Stimulated activated CD8-positive, alpha-beta memory T cell treated with anti-CD3 and anti-CD28 coated beads, Interleukin-15, amount 100 ng/mL, for 4 hours (primary cell): ENCODE data around the gene RAI1.
"Not testable (repeated sequence)": the region's sequence is repeated elsewhere in the genome, so short reads cannot be mapped to it uniquely, and the experiment has no call there.

Experiments used
- DNase-seq, 2 donors: peaks; one replicate each; pipeline ENCODE4 v3.0.0-alpha.2; 2020; ENCODE audit warnings: low read depth in 2 of 2

Gene RAI1

GRCh38 chr17:17663160-17664063 lies 17.8 kb upstream of the RAI1 start:
- DNase-seq, result peak; percentile 72 to 81

DNA sequence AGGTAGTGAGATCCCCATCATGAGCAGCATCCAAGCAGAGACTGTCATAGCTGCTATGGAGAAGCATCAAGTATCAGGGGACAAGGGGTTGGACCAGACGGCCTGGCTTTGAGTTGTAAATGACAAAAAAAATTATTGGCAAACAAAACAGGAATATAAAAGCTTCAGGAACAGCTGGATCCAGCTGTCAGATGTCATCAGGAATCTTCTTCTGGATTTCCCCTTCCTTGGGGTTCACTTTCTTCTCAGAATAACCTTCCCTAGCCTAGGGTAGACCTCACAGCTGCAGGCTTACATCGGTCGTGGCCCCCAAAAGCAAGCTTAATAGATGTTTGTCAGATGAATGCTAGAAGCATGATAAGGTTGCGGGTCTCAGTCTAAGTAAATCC lies 17.2 kb upstream of the RAI1 start:
- DNase-seq, result no peak

- no peak for DNase-seq
These were observed 16.0 kb upstream of the RAI1 start for GRCh38 chr17:17665255-17665654.

GRCh38 chr17:17666111-17666714 lies 15.0 kb upstream of the RAI1 start:
- no peak for DNase-seq

GRCh38 chr17:17667231-17667630 lies 14.0 kb upstream of the RAI1 start:
- DNase-seq, result no peak

- no peak for DNase-seq
These were observed 13.3 kb upstream of the RAI1 start for GRCh38 chr17:17667947-17668346.

DNA sequence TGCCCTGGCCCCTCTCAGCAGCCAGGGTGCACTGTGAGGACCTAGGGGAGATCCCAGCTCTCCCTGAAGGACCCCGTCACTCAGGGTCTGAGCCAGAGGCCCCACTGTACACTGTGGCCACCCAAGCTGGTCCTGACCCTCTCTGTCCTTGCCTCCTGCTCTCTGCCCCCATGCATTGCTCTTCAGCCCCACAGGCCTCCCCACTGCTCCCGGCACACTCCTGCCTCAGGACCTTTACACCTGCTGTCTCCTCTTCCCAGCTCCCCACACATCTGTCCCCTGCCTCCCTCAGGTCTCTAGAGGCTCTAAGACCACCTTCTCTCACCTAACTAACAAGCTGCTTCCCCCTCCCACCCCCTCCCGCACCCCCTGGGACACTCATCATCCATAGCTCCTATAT lies 12.9 kb upstream of the RAI1 start:
- no peak for DNase-seq

DNA sequence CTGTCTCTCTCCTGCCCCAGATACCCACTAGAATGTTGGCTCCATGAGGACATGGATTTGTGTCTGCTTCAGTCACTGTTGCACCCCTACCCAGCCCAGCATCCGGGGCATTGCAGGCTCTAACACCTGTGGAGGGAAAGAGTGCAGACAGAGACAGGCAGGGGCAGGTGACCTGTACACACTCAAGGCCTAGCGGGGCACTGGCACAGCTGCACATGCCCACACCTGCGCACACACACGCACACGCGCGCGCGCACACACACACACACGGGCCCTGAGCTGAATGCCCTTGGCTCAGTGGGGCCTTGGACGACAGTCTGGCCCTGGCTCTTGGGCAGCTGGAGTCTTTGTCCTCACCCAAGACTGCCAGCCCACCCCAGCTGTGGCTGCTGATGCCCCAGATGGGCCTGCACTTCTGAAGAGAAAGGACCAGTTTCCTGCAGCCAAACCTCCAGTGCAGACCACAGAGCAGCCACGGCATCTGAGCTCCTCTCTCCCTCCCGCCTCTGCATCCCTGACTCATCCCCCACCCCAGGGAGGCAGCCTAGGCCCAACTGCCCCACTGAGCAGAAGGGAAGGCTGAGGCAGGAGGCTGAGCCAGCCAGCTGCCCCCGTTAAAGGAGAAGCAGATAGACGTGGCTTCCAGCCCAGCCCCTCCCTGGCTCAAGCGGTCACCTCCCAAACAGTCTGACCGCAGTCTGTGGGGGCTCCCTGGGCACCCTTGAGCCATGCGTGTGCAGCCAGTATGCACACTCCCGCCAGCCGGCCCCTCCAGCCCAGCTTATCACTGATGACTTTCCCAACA lies 12.3 kb upstream of the RAI1 start:
- no peak for DNase-seq

DNA sequence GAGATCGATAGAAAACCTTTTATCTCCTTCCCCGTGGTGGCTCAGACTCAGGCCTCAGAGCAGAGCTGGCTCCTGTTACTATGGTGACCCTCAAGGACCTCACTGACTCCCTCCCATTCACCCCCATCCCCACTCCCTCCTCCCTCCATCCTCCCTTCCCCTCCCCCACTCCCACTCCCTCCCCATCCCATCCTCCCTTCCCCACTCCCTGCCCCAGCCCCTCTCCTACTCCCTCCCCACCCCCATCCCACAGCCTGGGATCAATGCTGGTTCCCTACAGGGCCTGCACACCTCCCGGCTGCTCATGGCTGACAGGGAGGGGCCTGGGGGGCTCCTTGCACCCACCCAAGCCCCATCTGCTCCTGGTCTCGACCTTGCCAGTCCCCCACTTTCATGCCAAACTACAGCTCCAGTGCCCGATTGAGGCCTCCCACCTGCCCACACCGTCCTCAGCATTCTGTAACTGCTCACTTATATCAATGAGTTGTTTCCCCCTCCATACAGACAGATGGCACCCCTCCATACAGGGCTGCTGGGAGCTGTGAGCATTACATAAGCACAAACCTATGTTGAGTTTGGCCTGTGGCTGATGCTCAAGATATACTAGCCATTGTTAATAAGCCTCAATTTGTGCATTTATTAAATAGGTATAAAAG lies 11.6 kb upstream of the RAI1 start:
- DNase-seq, result no peak

DNA sequence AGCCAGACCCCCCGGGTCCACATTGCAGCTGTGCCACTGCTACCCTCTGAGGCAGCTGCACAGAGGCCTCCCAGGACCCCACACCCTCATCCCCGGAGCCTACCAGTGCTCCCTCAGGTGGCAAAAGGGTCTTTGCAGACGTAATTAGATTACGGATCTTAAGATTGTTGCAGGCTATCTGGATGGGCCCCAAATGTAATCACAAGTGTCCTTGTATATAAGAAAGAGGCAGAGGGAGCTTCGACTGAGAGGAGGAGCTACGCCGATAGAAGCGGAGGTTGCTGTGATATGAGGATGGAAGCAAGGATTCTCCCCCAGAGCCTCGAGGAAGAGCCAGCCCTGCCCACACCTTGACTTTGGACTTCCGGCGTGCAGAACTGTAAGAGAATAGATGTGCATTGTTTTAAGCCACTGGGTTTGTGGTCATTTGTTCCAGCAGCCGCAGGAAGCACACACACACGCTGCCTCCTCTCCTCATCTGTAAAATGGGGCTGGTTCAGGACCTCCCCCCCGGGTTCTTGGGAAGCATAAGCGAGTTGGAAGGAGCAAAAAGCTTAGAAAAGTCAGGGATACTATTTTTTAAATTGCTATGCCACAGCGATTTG lies 10.5 kb upstream of the RAI1 start:
- DNase-seq, result no peak

DNA sequence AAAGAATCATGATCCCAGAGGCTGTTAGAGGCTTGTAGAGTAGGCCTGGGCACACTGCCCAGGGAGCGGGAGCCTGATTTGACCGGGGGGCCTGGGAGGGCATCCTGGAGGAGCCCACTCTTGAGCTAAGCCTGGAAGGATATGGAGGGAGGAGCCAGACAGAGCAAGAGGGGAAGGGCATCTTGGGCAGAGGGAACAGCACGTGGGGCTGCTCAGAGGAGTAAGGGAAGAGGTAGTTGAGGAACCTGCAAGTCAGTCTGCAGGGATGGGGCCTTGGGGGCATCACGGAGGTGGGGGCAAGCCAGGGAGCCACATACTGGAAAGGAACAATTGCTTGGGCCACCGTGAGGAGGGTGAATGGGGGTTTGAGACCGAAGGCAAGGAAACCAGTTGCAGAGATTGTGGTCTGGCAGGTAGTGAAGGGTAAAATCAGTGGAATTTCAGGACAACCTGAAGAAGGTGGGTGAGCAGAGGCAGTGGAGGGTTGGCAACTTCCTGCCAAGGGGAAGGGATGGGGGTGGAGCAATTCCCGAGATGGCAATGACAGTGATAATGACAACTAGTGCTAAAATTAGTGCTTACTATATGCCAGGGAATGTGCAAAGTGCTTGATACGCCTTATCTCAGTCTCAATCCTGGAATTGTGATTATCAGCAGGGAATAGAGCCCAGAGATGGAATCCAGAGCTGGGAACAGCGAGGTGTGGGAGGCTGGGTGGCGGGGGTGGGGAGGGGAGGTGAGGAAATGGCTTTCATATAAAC lies 9.7 kb upstream of the RAI1 start:
- DNase-seq, result no peak

DNA sequence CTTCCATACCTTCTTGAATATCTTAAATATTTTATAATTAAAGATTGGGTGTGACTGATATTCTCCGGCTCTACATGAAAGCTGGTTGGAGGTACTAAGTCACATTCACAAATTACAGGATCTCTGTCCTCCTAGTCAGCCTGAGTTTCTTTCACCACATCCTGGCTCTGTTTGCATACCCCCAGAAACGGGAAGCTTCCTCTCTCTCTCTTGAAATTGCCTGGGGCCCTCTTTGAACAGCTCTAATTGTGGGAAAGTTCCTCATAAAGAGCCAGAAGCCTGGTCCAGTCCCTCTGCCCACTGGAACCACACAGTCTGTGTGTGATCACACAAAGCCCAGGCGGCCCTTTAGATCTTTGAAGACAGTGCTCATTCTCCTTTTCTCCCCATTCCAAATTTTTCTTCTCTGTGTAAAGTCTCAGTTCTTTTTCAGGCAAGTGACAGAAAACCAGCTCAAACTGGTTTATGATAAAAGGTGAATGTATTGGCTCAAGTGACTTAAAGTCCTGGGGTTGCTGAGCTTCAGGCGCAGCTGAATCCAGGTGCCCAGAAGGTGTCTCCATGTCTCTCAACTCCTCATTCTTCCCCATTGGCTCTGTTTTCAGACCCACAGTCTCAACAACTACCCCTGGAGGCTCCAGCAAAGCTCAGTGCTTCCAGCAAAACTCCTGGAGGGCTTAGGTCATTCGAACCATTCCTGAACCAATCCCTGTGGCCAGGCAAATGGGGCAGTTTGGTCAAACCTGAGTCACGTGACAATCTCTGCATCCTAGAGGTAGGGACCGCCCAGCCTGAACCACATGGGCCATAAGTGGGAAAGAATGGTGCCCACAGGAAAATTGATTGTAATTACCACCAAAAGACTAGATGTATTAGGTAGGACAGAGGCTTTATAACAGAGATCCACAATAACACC lies 8.5 kb upstream of the RAI1 start:
- DNase-seq, result no peak

DNA sequence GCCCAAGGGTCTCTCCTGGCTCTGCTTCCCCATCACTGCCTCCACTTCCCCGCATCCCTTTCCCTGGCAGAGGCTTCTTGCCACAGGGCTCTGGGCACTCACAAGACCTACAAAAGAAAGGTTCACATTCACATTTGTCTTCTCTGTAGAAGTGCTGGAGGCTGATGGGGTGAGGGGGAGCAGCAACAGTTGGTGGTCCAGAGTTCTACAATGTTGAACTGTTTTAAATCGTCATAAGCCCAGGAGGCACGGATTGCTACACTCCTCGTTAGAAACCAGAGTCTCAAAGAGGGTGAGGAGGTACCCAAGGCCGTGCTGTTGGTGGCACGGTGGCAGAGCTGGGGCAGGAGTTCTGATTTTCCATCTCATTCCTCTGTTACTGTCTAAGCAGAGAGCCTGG lies 5.8 kb upstream of the RAI1 start:
- DNase-seq, result no peak

GRCh38 chr17:17675925-17676534 lies 5.2 kb upstream of the RAI1 start:
- DNase-seq, result no peak

GRCh38 chr17:17676752-17677151 lies 4.5 kb upstream of the RAI1 start:
- no peak for DNase-seq

GRCh38 chr17:17677299-17678040 lies 3.8 kb upstream of the RAI1 start:
- DNase-seq, result no peak

DNA sequence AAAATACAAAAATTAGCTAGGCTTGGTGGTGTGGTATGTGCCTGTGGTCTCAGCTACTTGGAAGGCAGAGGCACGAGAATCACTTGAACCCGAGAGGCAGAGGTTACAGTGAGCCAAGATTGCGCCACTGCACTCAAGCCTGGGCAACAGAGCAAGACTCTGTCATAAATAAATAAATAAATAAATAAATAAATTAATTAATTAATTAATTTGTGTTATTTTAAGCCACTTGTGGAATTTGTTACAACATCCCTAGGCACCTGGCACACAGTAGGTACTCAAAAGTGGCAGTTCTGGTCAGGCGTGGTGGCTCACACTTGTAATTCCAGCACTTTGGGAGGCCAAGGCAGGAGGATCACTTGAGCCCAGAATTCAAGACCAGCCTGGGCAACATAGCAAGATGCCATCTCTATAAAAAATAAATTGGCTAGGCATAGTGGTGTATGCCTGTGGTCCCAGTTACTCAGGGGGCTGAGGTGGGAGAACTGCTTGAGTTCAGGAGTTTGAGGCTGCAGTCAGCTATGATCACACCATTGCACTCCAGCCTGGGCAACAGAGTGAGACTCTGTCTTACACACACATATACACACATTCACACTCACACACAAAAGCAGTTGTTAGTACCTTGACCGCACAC lies 3.1 kb upstream of the RAI1 start:
- DNase-seq, result not testable (repeated sequence)

DNA sequence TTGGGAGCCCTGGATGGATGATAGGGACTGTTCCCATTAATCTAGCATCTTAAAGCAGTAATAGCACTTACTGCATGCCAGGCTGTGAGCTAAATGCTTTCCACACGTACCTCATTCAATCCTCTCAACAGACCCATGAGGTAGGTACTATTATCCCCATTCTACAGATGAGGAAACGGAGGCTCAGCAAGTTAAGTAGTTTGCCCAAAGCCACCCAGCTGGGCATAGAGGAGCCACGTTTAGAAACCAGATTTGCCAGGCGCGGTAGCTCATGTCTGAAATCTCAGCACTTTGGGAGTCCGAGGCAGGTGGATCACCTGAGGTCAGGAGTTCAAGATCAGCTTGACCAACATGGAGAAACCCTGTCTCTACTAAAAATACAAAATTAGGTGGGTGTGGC lies 2.0 kb upstream of the RAI1 start:
- no peak for DNase-seq
